MV-4-11 (cell line): Measurements from ENCODE around the gene SLC25A25.

ENCODE experiments used
- DNase-seq: peaks from one replicate; lab custom pipeline; 2025; lab: John Stamatoyannopoulos, UW

SLC25A25 gene

DNA sequence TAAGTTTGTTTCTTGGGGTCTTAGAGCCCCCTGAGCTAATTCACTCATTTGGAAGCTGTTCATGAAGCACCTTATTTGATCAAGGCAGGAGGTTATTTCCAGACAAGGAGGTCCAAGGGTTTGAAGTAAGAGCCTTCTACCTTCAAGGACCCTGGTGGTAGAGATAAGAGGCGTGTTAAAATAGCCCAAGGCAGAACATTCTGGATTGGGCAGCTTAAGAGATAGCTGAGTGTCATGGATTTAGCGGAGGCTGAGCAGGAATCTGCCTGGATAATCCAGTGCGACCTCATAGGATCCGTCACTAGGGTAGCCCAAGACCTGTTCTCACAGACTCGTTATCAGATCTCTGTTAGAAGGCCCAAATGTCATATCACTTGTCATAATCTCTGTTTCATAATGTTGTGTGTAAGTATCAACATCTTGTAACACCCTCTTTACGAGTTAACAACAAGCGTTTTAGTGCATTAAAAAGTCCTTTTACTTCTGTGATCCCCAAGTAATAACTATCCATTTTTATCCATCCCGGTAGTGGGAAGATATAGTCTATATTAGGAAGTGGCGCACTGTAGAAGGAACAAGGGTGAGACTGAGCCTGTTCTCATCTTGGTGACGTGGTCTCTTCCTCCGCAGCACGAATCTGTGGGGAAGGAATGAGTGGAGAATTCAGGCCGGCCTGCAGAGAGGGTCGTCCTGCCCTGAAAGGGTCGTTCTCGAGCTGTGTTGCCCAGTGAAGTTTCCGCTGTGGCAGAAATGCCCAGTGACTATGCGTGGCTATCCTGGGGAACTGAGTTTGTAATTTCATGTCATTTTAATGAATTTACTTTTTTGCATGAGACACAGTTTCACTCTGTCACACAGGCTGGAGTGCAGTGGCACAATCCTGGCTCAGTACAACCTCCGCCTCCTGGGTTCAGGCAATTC lies 28.8 kb downstream of the SLC25A25 start:
- DNase-seq = no peak

DNA sequence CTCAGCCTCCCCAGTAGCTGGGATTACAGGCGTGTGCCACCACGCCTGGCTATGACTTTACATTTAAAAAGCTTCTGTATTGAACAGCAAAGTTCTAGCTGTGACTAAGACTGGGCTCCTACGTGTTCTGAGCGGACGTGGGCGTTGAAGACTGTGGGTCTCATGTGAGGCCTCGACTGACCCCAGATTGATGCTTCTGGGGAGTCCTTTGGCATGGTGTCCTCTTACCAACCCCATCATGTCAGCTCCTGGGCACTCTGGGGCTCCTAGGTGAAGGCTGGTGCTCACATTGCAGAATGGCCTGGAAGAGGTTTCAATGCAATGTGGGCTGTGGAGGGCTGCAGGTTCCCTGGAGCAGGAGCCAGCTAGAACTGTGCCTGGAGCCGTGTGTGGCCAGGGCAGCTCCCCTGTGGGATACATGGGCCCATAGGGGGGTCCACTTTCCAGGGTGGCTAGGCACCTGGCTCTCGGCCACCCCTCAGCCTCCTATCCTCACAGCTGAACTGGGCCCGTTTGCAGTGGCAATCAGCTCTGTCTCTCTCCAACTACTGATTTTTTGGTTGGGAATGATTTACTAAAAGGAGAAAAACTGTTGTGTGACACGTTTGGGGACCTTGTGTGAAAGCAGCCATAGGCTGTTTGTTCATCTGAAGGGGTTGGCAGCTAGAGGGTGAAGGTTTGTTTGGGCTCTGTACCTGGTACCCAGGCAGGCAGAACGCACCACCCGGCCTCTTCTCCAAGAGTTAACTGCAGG lies 29.7 kb downstream of the SLC25A25 start:
- DNase-seq = no peak

DNA sequence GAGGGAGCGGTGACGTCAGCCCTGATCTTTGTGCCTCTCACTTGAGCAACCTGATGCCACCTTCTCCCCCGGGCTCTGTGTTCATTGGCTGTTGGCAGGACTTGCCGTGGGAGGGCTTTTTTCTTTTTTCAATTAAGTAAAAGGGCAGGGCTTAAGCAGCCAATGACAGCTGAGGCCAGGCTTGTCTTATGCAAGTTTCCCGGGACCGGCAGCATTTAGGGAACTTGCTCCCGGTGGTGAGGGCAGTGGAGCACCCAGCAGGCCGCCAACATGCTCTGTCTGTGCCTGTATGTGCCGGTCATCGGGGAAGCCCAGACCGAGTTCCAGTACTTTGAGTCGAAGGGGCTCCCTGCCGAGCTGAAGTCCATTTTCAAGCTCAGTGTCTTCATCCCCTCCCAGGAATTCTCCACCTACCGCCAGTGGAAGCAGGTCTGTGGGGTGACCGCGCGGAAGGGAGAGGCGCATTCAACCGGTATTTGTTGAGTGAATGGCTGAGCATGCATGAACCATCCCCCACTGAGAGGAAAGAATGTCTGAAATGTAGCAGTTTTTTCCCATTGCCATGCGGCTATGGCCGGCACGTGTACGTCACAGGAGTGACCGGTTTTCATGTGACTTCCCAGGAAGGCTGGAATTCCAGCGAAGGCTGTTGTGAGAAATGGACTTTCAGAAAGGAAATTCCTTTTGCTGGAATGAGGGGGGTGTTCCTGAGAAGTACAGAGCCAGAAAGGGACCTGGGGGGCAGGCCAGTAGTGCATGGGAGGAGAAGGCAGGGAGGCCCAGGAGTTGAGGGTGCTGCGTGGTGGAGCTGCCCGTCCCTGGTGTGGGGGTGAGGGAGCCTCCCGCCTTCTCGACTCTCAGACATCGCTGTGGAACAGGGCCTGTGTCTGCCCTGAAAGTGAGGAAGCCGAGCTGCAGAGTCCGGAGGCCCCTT lies 30.5 kb downstream of the SLC25A25 start:
- peak; percentile 98 for DNase-seq

DNA sequence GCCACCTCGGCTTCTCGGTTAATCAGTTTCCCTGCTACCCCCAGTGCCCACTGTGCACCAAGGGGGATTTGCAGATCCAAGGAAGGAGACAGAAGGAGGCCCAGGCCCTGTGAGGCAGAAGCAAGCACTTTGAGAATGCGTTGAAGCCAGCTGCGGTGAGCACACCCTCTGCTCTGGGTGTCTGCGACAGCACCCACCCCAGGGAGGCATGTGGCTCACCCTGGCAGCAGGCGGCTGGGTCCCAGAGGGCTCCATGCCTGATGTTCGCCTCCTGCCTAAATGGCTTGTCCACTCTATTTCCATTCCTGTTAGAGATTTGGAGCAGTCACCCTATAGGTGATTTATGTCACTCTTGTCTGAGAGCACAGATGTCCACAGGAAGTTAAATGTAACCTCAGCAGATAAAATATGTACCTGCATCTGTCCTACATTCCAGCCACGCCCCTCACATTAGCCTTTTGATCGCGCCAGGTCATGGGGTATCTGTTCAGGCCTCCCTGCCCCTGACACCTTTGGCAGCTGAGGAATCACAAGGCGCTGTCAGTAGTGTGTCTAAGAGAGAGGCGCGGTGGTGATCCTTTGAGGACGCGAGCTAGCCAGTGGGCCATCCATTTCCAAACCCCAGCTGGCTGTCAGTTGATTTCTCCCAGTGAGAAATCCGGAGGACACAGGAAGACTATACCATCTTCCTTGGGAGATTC lies 31.3 kb downstream of the SLC25A25 start:
- DNase-seq = no peak

DNA sequence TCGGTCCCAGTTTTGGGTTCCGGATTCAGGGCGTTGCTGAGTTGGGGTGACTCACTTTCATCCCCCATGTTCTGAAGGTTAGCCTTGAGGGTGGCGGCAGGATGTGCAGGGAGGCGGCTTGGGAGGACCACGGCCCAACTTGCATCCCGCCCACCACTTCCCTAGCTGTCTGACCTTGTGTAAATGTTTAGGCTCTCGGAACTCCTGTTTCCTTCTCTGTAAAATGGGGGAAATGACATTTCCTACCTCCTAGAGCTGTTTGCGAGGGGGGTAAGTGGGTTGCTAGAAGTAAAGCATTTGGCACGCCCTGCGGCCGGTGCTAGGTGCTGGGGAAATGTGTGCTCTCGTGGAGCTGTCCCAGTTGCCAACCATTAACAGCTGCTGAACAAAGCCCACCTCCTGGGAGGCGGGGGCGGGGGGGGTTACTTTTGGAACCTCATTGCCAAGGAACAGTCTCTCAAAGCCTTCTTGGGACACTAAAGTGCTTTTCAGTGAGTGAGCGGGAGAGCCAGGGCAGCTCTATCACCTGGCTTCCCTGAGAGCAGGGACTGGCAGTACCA lies 32.0 kb downstream of the SLC25A25 start:
- DNase-seq = no peak

DNA sequence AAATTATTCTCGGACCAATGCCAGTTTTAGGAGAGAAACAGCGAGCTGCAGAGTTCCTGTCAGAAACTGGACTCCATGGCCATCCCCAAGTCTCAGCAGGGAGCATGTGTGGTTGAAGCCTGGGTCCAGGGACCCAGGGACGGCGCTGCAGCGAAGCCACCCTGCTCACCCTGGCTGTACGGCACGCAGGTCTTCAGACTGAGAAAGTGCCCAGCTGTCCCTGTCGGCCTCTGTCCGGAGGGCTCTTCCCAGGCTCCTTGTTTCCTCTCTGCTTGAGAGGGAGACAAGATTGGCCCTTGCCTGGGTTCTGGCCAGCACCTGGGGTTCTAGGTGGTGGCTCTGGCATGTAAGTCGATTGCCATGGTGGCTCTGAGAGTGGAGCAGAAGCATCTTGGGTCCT lies 32.5 kb downstream of the SLC25A25 start:
- DNase-seq = no peak

DNA sequence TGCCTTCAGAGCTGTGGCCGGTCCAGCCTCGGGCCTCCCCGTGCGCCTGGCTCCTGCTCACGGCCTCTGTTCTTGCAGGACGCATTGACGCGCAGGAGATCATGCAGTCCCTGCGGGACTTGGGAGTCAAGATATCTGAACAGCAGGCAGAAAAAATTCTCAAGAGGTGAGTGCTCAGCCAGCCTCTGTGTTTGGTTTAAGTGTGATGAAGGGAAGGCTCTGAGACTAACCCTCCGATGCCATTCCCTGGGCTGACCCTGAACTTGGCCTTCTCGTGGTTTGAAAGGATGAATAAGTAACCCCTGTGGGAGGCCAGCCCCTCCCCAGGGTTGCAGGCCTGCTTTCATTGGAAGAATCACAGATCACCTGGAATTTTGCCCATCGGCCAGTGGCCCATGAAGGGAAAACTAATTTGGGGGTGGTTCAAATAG lies 33.2 kb downstream of the SLC25A25 start:
- DNase-seq = no peak

DNA sequence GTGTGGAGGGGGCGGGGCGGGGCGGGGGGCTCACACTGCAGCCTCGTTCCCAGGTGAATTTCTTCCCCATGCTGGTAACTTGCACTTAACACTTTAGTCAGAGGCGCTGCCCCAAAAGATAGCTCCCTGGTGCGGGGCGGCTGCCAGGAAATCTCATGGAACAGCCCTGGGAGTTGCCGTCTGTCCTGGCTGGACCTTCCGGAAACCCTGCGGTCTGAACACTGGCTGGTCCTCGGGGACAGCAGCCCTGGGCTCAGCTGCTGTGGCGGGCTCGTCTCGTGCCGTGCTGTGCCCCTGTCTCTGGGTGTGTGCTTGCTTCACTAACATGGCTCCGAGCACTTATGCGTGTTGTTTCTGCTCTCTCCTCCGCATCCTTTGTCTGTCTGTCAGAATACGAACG lies 33.7 kb downstream of the SLC25A25 start:
- DNase-seq = no peak

DNA sequence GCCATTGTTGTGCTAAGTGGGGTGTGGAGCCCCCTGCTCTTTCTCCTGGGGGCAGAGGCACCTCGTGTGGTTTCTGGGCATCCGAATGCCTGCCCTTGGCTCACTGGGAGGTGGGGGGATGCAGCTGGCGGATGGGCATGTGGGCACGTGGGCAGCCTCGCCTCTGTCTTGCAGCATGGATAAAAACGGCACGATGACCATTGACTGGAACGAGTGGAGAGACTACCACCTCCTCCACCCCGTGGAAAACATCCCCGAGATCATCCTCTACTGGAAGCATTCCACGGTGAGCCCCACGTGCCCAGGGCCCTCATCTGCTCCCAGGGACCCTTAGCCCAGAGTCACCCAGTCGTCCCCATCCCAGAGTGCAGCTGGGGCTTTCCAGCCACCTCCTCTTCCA lies 34.2 kb downstream of the SLC25A25 start:
- no peak for DNase-seq

DNA sequence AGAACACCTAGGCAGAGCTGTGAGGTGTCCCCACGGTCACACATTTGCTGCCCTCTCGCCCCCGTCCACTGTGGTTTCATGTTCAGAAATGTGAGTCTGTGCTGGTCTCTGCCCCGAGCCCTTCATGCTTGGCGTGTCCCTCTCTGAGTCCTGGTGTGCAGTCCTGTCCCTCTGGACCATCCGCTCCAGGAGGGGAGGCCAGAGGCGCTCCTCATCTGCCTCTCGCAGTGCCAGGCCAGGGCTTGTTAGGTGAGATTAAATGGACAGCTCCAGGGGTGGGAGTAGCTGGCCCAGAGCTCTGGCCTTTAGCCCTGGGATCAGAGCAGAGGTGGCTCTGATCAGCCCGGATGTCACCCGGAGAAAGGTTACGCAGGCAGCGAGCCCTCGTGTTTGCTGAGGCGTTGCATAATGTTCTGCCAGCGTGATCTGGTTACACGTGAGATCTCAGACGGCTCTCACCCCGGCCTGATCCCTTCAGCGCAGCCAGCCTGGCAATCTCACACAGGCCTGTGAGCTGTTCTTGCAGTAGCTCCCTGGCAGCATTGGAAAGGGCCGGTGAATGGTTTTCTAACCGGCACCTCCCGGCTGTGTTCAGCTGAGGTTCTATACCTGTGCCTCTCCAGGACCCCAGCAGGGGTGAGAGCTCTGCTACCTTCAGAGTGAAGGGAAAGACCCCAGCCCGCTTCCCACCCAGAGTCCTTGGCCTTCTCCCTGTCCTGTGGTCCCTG lies 35.0 kb downstream of the SLC25A25 start:
- DNase-seq = no peak

DNA sequence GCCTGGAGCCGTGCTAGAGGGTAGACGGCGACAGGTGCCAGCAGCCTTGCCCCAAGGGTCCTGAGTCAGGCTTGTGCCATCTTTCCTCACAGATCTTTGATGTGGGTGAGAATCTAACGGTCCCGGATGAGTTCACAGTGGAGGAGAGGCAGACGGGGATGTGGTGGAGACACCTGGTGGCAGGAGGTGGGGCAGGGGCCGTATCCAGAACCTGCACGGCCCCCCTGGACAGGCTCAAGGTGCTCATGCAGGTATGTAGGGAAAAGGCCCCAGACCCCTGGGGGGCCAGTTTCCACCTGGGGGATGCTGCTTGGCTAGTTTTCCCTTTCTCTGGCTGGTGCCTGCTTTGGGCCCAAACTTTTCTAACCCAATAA lies 35.5 kb downstream of the SLC25A25 start:
- no peak for DNase-seq

DNA sequence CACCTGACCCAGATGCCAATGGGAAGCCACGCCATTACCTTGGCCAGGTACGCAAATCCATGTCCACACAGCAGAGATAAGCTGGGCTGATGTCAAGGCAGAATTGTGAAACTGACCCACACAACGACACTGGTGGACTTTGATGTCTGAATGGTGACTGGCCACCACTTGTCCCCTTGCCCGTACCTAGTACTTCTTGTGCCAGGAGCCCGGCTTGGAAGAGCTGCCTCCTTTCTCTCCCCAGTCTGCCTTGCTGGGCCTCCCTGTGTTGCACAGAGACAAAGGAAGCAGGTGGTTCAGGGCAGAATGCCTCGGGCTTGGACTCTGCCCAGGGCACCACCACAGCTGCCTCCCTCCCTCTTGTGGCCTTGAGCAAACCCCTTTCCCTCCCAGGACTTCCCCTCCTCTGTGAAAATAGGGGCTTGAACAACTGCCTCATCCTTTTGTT lies 36.2 kb downstream of the SLC25A25 start:
- no peak for DNase-seq

DNA sequence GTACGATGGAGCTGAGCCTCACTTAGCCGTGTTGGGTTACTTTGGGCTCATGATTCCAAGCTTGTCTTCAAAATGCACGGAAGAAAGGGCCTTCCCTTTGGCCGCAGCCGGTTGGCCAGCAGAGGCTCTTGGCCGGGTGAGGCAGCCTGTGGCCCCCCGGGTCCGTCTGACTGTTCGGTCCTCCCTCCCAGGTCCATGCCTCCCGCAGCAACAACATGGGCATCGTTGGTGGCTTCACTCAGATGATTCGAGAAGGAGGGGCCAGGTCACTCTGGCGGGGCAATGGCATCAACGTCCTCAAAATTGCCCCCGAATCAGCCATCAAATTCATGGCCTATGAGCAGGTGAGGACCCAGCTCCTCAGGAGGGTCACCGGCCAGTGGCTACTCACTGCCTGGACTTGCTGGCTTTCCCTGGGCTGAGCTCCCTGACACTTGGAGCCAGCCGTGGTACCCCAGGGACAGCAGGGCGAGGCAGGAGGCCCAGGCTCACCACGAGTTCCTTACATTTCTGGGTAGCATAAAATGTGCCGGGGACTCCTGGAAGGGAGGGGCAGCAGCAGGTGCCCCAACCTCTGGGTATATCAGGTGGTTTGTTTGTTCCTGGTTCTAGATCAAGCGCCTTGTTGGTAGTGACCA lies 37.6 kb downstream of the SLC25A25 start:
- no peak for DNase-seq

DNA sequence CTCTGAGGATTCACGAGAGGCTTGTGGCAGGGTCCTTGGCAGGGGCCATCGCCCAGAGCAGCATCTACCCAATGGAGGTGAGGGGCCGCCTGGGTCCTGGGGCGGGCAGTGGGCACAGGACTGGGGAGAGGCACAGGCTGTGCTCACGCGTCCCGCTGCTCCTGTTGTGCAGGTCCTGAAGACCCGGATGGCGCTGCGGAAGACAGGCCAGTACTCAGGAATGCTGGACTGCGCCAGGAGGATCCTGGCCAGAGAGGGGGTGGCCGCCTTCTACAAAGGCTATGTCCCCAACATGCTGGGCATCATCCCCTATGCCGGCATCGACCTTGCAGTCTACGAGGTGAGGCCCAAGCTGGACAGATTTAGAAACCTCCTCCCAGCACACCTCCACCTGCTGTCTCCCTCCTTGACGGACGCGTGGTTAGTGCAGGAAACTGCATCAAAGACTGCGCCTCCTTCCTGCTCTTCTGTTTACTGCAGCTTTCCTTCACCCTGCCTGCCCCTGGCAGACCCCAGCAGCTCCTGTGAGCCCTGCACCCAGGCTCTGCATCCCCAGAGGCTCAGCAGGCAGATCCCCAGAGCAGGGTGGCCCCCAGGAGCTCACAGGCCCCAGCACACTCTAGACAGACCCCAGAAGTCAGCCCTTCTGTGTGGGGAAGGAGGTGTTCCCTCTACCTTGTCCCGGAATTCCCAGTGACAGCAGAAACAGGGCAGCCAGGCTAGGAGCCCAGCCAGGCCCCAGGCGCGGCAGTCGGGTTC lies 38.3 kb downstream of the SLC25A25 start:
- DNase-seq = no peak

DNA sequence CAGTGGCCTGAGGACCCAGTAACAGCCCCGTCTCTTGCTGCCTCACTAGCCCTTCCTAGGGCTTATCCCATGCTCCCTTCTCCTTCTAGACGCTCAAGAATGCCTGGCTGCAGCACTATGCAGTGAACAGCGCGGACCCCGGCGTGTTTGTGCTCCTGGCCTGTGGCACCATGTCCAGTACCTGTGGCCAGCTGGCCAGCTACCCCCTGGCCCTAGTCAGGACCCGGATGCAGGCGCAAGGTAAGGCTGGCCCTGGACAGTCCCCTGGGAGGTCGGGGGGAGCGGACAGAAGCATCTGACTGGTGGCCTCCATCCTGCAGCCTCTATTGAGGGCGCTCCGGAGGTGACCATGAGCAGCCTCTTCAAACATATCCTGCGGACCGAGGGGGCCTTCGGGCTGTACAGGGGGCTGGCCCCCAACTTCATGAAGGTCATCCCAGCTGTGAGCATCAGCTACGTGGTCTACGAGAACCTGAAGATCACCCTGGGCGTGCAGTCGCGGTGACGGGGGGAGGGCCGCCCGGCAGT lies 39.0 kb downstream of the SLC25A25 start:
- DNase-seq = no peak

DNA sequence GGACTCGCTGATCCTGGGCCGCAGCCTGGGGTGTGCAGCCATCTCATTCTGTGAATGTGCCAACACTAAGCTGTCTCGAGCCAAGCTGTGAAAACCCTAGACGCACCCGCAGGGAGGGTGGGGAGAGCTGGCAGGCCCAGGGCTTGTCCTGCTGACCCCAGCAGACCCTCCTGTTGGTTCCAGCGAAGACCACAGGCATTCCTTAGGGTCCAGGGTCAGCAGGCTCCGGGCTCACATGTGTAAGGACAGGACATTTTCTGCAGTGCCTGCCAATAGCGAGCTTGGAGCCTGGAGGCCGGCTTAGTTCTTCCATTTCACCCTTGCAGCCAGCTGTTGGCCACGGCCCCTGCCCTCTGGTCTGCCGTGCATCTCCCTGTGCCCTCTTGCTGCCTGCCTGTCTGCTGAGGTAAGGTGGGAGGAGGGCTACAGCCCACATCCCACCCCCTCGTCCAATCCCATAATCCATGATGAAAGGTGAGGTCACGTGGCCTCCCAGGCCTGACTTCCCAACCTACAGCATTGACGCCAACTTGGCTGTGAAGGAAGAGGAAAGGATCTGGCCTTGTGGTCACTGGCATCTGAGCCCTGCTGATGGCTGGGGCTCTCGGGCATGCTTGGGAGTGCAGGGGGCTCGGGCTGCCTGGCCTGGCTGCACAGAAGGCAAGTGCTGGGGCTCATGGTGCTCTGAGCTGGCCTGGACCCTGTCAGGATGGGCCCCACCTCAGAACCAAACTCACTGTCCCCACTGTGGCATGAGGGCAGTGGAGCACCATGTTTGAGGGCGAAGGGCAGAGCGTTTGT lies 39.6 kb downstream of the SLC25A25 start:
- no peak for DNase-seq

DNA sequence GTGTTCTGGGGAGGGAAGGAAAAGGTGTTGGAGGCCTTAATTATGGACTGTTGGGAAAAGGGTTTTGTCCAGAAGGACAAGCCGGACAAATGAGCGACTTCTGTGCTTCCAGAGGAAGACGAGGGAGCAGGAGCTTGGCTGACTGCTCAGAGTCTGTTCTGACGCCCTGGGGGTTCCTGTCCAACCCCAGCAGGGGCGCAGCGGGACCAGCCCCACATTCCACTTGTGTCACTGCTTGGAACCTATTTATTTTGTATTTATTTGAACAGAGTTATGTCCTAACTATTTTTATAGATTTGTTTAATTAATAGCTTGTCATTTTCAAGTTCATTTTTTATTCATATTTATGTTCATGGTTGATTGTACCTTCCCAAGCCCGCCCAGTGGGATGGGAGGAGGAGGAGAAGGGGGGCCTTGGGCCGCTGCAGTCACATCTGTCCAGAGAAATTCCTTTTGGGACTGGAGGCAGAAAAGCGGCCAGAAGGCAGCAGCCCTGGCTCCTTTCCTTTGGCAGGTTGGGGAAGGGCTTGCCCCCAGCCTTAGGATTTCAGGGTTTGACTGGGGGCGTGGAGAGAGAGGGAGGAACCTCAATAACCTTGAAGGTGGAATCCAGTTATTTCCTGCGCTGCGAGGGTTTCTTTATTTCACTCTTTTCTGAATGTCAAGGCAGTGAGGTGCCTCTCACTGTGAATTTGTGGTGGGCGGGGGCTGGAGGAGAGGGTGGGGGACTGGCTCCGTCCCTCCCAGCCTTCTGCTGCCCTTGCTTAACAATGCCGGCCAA lies 40.4 kb downstream of the SLC25A25 start:
- DNase-seq = no peak
